Stimulated activated CD8-positive, alpha-beta memory T cell treated with anti-CD3 and anti-CD28 coated beads, Interleukin-15, amount 100 ng/mL, for 4 hours (primary cell): ENCODE results near the gene KISS1.

Experiments
- DNase-seq, 2 donors: peaks; one replicate each; pipeline ENCODE4 v3.0.0-alpha.2; 2020; ENCODE audit warnings: low read depth in 2 of 2

Gene KISS1

DNA sequence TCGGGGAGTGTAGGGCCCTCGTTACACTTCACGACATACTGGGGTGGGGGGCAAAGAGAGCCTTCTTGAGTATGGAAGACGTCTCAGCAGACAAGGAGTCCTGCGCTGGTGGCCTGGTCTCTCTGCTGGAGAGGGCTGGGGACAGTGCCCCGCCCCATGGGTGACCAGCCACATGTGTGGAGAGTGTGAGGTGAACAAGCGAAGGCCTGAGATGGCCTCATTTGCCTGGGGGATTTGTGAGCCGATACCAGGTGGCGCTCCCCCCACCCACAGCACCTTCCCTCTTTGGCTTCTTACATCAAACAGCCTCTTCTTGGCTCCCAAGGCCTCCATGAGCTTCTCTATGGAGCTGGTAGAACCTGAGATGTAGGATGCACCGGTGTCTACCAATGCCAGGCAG is 40.4 kb downstream of the KISS1 start:
- no peak for DNase-seq

GRCh38 chr1:204154568-204155255 is 41.6 kb downstream of the KISS1 start:
- DNase-seq: no peak

GRCh38 chr1:204153667-204154066 is 42.6 kb downstream of the KISS1 start:
- DNase-seq: no peak

GRCh38 chr1:204152310-204153044 is 43.8 kb downstream of the KISS1 start:
- no peak for DNase-seq

DNA sequence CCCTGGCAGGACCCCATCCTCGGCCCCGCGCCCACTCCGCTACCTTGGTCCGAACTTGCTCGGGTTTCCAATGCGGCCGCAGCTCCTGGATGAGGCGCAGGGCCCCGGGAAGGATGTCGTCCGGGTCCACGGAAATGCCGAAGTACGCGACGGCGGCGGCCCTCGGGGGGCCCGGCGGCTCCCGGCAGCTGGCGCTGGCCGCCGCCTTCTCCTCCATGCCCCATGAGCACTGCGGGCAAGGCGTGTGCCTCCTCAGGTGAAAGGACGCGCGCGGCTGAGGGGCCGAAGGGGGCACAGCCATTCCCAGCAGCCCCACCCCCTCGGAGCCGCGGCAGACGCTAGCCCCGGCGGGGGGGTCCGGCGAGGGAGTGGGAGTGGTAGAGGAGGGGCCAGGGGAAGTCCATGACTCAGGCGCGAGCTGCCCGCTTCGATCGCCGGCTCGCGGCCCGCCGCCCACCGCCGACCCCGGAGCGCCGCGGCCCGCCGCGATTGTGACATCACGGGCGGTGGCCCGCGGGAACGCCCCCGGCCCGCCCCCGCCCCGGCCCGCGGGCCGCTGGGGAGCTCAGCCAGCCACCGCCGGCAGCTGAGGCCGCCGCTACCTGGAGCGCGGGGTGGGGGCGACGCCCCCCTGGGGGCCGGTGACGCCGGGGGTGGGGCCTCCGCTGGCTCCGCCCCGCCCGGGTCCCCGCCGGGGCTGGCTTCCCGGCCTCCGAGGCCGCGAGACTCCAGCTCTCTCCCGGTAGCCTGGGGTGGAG is 44.6 kb downstream of the KISS1 start, which contains the start of gene ETNK2:
TSS of gene ETNK2 (minus strand) at position 493 of the 758 bp plus-strand sequence. CDS start at position 301, 192 bp downstream.
- peak; percentile 45 to 46 for DNase-seq

GRCh38 chr1:204150702-204151551 is 45.4 kb downstream of the KISS1 start:
- no peak for DNase-seq

DNA sequence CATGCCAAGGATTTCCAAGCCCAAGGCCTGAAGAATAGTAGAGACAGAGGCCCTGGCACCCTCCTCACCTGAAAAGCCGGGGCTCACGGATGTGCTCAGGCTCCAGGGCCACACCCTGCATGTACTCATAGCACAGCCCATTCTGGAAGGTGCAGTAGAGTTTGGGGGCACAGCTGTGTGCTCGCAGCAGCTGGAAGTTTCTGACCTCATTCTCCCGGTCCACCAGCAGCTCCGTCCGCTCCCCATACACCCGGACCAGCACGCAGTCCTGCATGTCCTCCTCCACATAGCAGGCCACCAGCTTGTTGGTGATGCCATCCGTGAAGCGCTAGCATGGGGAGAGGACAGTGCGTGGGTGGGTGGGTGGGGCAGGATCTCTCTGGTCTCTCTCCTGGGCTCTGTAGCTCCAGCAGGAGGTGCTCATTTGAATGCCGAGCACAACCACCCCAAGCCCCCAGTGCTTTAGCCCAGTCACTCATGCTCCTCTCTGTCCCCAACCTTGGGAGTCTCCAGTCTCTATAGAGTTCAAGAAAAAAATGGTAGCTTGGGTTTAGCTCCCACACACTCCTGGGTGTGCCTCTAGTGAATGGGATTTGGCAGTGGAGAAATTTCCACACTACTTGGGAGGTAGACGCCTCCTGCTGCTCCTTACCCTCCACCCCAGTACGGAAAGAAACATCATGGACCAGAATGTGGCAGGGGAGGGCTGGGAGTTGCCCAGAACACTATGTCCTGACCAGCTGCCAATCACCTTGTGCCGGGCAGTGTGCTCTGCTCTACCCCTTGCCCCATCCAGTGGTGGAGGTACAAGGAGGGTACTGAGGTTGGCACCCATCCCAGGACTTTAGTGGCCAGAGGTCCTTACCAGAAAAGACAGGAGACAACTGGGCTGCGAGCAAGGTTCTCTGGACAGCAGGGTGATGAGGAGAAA is 46.4 kb downstream of the KISS1 start:
- DNase-seq: no peak

GRCh38 chr1:204149107-204149506 is 47.2 kb downstream of the KISS1 start:
- DNase-seq: no peak

GRCh38 chr1:204147406-204148383 is 48.6 kb downstream of the KISS1 start:
- no peak for DNase-seq

GRCh38 chr1:204146965-204147364 is 49.3 kb downstream of the KISS1 start:
- no peak for DNase-seq

- DNase-seq: no peak
These were observed 50.0 kb downstream of the KISS1 start for GRCh38 chr1:204146309-204146708.

DNA sequence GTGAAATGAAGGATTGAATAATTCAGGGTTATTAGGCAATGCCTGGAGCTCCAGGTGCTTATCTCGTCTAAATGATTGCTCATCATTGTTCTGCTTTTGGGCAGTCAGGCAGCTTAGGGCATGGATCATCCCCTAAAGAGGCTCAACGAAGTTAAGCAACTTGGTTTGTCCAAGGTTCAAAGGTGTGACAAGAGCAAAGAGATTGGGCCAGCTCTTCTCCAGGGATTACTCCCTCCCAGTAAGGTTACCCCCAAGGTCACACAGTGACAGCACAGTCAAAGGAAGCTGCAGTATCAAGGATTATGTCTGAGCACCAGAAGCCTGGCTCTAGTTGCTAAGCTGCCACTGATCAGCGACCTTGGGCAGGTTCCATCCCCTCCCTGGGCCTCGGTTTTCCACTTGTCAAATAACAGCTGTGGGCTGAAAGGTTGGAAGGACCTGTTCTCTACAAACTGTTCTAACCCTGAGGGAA is 51.2 kb downstream of the KISS1 start:
- DNase-seq: no peak

- DNase-seq: no peak
These were observed 52.8 kb downstream of the KISS1 start for GRCh38 chr1:204143276-204144041.

- no peak for DNase-seq
These were observed 54.0 kb downstream of the KISS1 start for GRCh38 chr1:204142032-204142974.

DNA sequence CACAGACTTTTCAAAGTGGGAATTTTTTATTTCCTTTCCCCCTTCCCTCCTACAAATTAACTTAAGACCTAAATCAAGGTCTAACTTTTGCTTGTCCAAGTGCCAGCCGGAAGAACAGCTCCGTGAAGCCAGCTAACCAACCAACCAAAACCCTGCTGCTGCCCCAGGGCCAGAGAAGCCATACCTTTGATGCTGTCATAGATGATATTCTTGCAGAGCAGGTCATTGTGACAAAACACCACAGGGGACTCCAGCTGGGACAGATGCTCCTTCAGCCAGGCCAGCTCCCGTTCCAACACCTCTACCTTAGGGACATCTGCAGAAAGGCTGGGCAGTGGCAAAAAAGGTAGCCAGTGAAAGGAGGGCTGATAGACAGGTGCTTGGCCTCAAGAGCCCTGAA is 55.2 kb downstream of the KISS1 start:
- no peak for DNase-seq
